Heart left ventricle (tissue), 16 donors: ENCODE data around the gene ESRRA. TPM values are rescaled to one million over a fixed set of nuclear protein-coding genes. Genes with fewer than 3 reads are reported as not detected.

ENCODE experiments used
- ATAC-seq, 4 donors: fragments of 200-7000 bp; cut with Tn5 transposase; one replicate each; pipeline ENCODE4 v1.9.1; 2020 to 2022; ENCODE audit warnings: moderate library complexity in 4 of 4, mild to moderate bottlenecking in 3 of 4, moderate number of reproducible peaks in 1 of 4
- DNase-seq, 5 donors: peaks; one replicate each; pipeline ENCODE4 v3.0.0-alpha.2; 2020
- H3K27ac ChIP-seq, 12 donors: fragments of 200-600 bp; sonication (generic) in 4 of 12; one replicate each; pipeline versions ENCODE4 v1.5.0 to v1.8.0; 2016 to 2022; ENCODE audit warnings: mild to moderate bottlenecking in 2 of 12
- H3K27me3 ChIP-seq, 9 donors: fragments of 200-600 bp; sonication (generic) in 2 of 9; one replicate each; pipeline versions ENCODE4 v1.5.1 to v1.8.0; 2016 to 2022; ENCODE audit warnings: mild to moderate bottlenecking in 3 of 9
- H3K36me3 ChIP-seq, 9 donors: fragments of 200-600 bp; sonication (generic) in 2 of 9; one replicate each; pipeline versions ENCODE4 v1.5.0 to v1.8.0; 2018 to 2022; ENCODE audit warnings: mild to moderate bottlenecking in 2 of 9
- H3K4me1 ChIP-seq, 12 donors: fragments of 200-600 bp; sonication (generic) in 4 of 12; one replicate each; pipeline versions ENCODE4 v1.5.0 to v1.8.0; 2016 to 2022; ENCODE audit warnings: mild to moderate bottlenecking in 3 of 12
- H3K4me3 ChIP-seq, 12 donors: fragments of 200-600 bp; sonication (generic) in 4 of 12; one replicate each; pipeline versions ENCODE4 v1.5.0 to v1.8.0; 2017 to 2022; ENCODE audit warnings: mild to moderate bottlenecking in 9 of 12, moderate library complexity in 4 of 12
- H3K9me3 ChIP-seq, 12 donors: fragments of 200-600 bp; sonication (generic) in 4 of 12; one replicate each; pipeline versions ENCODE4 v1.5.0 to v1.8.0; 2016 to 2022; ENCODE audit warnings: mild to moderate bottlenecking in 1 of 12
- CTCF ChIP-seq, 12 donors: fragments of 200-600 bp; sonication (generic) in 4 of 12; IDR thresholded peaks; one replicate each; pipeline versions ENCODE4 v1.5.0 to v1.8.0; 2018 to 2022; ENCODE audit warnings: antibody characterized with exemption in 12 of 12, mild to moderate bottlenecking in 5 of 12
- POLR2A ChIP-seq, 2 donors: fragments of 450-650 bp; IDR thresholded peaks; one replicate each; pipeline ENCODE4 v1.6.1; 2017; ENCODE audit warnings: antibody characterized with exemption in 2 of 2, mild to moderate bottlenecking in 2 of 2, moderate library complexity in 2 of 2
- WGBS, 4 donors: extraction: QIAGEN DNeasy Blood & Tissue Kit in 2 of 4; methylation state at CpG; one replicate each; pipeline versions ENCODE4 v1.1.5 to v1.1.7; 2013 to 2018; 5-methylcytosine and 5-hydroxymethylcytosine counted together
- intact Hi-C, 10 donors: fragments of 100-400 bp; cut with DNase I; formaldehyde crosslinking; loops; one replicate each; pipeline versions ENCODE4 v1.11.1 to v1.14.2; 2022
- polyA plus RNA-seq, 2 donors: library from polyadenylated mRNA; stranded (reverse); fragments of 200-250 nt; gene quantifications; one replicate each; pipeline ENCODE4 v1.2.3, GENCODE V29; 2013
- total RNA-seq, 9 donors: library from RNA; depleted of rRNA in 2 of 9; stranded (reverse); fragments of >200 nt in 2 of 9; fragmentation: NEBNext Ultra II Directional in 3 of 9; extraction: Animal tissue kit (Norgen Biotek cat#: 25700) in 3 of 9; gene quantifications; one replicate each; pipeline versions ENCODE4 v1.1.0 to v1.2.4, GENCODE V29; 2016 to 2023
- donor health status: ischemic (EF 13 %, LVEDD 7.1; RV severe dilation, severe dysfunction).
- donor health status: healthy with polysubstance abuse.
- donor health status: DM: no; HTN: yes; CAD: no.
- donor health status: DM: no; HTN: no; CAD: no.
- donor health status: ischemic (EF 25% LVEDD 6.9; RV normal size, moderate dysfunction).
- donor health status: ischemic (EF 25% LVEDD 5.7; RV mildly dilated, moderate dysfunction).
- donor health status: healthy.
- donor health status: DM: yes; HTN: yes; CAD: no.
- donor health status: ischemic (EF 35%, LVEDD 5.7; RV mildly dilated, moderate dysfunction).
- donor health status: nonischemic (EF 11% LVEDD 7.7; RV severe dilation, severe dysfunction).
- donor health status: DM: yes; HTN: yes; CAD: no.
- donor health status: PGD.
- donor health status: ischemic (EF 29% LVEDD 5.4; RV normal size, mild dysfunction).
- donor health status: nonischemic (EF 23%, LVEDD 6.1; RV moderate dilation, normal function).

The ESRRA gene
- total and polyA plus RNA-seq, 11 donors: 94.0 to 291 (median 186) TPM

GRCh38 chr11:64262271-64263002, 42.9 kb upstream of the ESRRA start:
- Histone ChIP-seq H3K36me3 (peaks cover 0 to 96% (median 79%) of the 10 kb centered on the region in 9 donors), H3K4me3 (no peak overlapping the region)
- WGBS, 4 donors: 94 to 96% (median 96%) methylated on average over 25 to 42 of the region's 42 CpGs

GRCh38 chr11:64263021-64263946, 42.0 kb upstream of the ESRRA start:
- Histone ChIP-seq H3K27me3 (no peaks in the 10 kb centered on the region), H3K9me3 (no peaks in the 10 kb centered on the region), H3K27ac (no peak overlapping the region), H3K36me3 (peaks cover 0 to 87% (median 71%) of the 10 kb centered on the region in 9 donors), H3K4me3 (no peak overlapping the region), H3K4me1 (peaks cover 0 to 17% (median 14%) of the 10 kb centered on the region in 12 donors)
- no peak for DNase-seq
- WGBS, 4 donors: 85 to 87% (median 86%) methylated on average over 16 to 29 of the region's 29 CpGs
- intact Hi-C loops: no loop called here
- ATAC-seq: no peak
- TF ChIP-seq POLR2A (IDR thresholded peaks at IDR 0.05) (no peak), CTCF (IDR thresholded peaks at IDR 0.05) (no peak)

More at GRCh38 chr11:64262271-64263002, 42.9 kb upstream of the ESRRA start:
- TF ChIP-seq CTCF (IDR thresholded peaks at IDR 0.05): no peak
- TF ChIP-seq POLR2A (IDR thresholded peaks at IDR 0.05): no peak
- DNase-seq: peak in 1 of 5 donors; percentile 28
- no peak for ATAC-seq
- no peak overlapping the region for H3K27ac ChIP-seq
- no peaks in the 10 kb centered on the region for H3K9me3 ChIP-seq
- intact Hi-C loops: no loop called here
- H3K4me1 ChIP-seq: peaks cover 0 to 9% (median 6%) of the 10 kb centered on the region in 12 donors
- H3K27me3 ChIP-seq: no peaks in the 10 kb centered on the region

- ATAC-seq (no peak), DNase-seq (no peak)
- Histone ChIP-seq H3K4me3 (no peak overlapping the region), H3K9me3 (no peaks in the 10 kb centered on the region), H3K27ac (no peak overlapping the region), H3K4me1 (peaks cover 2 to 24% (median 20%) of the 10 kb centered on the region in 12 donors), H3K36me3 (peaks cover 0 to 81% (median 64%) of the 10 kb centered on the region in 9 donors), H3K27me3 (no peaks in the 10 kb centered on the region)
- WGBS, 4 donors: 94 to 96% (median 95%) methylated on average over 8 of the region's 8 CpGs
- TF ChIP-seq POLR2A (IDR thresholded peaks at IDR 0.05): no peak
- TF ChIP-seq CTCF (IDR thresholded peaks at IDR 0.05): no peak
- intact Hi-C loops: no loop called here
Observed at GRCh38 chr11:64263947-64264317, 41.4 kb upstream of the ESRRA start.

- intact Hi-C loops: no loop called here
- DNase-seq (no peak), ATAC-seq (no peak)
- TF ChIP-seq CTCF (IDR thresholded peaks at IDR 0.05) (no peak), POLR2A (IDR thresholded peaks at IDR 0.05) (no peak)
- 89 to 97% (median 95%) methylated on average over 9 to 10 of the region's 10 CpGs for WGBS, 4 donors
- Histone ChIP-seq H3K27ac (no peak overlapping the region), H3K27me3 (no peaks in the 10 kb centered on the region), H3K4me1 (peaks cover 2 to 27% (median 24%) of the 10 kb centered on the region in 12 donors), H3K36me3 (peaks cover 0 to 76% (median 59%) of the 10 kb centered on the region in 9 donors), H3K9me3 (no peaks in the 10 kb centered on the region), H3K4me3 (no peak overlapping the region)
Observed at GRCh38 chr11:64264371-64264852, 40.9 kb upstream of the ESRRA start.
